GM21360 (cell line): Measurements from ENCODE around the gene HABP4.

Source experiments
- ATAC-seq: cut with Tn5 transposase; IDR thresholded peaks from one replicate; pipeline ENCODE4 v1.9.1; 2021; ENCODE audit warnings: mild to moderate bottlenecking, moderate library complexity; ENCODE audit not compliant: unreplicated experiment

Gene HABP4

DNA sequence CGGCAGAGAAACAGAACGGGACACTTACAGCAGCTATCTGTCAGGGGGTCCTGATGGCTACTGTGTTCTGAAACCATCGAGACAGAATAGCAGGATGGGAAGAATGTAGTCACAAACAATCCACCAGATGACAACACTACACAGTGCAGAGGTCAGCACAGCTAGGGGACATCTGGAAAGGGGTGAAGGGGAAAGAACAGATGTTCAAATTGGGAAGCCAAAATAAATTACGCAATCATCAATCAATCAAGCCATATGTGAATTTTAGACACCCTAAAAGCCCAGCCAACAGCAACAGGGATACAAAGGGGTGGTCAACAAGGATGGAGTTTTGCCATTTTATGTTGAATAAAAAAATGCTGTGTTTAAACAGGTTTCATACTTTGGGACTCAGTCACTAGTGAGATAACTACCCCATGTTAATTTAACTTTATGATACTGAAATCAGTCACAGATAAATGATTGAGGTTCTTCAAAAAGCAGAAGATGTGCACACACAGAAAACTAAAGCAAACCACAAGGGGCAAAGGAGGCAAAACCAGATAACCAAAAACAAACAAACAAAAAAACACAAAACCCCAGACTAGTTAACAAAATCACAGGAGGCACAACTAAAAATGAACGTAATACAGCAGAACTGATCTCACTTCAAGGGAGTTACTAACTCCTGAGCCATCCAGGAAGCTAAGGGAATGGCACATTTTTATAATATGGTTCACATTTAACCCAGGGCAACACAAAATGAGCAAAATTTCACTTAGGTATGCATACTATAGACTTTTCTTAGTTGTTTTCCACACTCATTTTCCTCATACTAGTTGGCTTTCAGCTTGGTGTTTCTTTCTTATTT is 65.9 kb downstream of the HABP4 start:
- no peak for ATAC-seq

DNA sequence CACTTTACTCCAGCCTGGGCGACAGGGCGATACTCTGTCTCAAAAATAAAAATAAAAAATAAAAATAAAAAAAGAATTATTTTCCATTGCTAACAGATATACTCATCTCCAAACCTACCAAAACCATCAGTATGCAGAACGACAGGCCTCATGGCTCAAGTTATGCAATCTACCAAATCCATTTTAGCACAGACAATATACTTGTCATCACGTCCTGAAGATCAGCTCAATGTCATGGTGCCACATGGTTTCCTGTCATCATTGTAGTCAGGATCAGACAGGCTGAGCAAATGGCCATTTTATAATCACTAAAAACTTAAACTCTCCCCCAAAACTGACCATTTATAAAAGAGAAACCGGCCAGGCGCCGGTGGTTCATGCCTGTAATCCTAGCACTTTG is 69.1 kb downstream of the HABP4 start:
- ATAC-seq, result no peak

DNA sequence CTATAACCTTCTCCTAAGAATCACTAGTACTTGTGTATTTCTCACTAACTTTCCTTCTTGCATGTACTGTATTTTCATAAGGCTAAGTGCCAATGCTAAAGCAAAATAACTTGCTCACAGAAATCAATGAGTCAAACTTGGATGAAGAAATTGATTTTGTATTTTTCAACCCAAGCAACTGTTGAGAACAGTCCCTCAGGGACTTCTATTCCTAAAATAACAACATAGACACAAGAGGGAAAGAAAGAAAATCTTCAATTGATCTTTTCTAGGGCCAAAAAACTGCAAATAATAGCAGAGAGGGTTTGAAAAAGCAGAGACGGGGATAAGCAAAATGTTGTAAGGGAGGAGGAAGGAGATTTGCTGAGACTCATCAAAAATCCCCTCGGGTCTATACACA is 69.8 kb downstream of the HABP4 start:
- ATAC-seq, result no peak

DNA sequence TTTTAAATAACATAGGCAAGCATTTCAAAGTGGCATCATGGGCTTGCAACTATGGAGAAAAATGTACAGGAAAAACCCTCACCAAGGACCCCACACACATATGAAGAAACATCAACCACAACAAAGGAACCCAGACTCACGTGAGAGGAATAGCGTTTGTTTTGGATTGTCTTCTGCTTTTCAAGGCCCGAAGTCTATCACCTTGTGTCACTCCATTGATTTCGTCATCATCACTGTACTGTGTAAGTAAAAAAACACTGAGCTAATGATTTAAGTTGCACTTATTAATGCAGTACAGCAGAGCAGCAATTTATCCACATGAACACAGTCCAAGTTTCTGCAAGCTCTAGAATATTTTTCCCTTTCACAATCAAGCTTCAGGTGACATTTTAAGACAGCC is 72.4 kb downstream of the HABP4 start:
- ATAC-seq, result no peak

DNA sequence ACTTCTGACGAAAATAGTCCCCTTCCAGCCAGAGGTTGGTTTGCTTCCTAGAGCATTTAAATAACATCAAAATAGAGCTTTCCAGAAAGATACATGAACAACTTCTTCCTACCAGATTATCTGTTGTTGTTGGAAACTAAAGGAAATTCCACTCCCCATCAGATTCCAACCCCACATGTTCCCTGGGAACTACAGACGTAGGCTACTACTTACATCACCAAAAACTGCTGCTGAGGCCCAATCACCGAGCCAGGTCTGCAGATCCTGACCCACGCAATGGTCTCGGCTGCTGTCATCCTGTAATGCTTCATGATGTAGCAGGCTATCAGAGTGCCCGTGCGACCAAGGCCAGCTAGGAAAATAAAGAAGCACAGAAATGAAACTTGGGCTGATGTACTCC is 73.4 kb downstream of the HABP4 start:
- ATAC-seq, result no peak

DNA sequence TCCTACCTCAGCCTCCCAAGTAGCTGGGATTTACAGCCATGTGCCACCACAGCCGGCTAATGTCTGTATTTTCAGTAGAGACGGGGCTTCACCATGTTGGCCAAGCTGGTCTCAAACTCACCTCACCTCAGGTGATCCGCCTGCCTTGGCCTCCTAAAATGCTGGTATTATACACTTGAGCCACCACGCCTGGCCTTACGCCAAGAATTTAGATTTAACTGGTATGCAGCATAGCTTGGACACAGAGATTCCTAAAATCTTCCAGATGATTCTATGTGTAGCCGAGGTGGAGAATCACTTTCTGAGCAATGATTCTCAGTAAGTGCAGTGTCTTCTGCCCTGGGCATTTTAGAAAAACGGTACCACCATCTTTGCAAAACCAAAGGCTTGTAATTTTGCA is 74.1 kb downstream of the HABP4 start:
- no peak for ATAC-seq

DNA sequence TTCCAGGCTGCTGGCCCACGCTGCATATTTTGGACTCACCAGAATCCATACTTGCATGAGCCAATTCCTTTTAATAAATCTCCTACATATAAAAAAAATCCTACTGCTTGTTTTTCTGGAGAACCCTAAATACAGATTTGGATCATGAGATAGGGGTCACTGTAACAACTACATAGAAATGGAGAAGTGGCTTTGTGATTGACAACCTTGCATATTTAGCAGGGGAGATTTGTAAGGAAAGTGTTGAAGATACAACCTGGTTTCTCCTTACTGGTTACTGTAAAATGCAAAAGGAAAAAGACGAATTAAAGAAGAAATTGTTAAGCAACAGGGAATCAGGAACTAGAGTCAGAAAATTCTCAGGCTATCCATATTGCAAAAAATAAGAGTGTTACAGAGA is 74.8 kb downstream of the HABP4 start:
- ATAC-seq, result no peak

DNA sequence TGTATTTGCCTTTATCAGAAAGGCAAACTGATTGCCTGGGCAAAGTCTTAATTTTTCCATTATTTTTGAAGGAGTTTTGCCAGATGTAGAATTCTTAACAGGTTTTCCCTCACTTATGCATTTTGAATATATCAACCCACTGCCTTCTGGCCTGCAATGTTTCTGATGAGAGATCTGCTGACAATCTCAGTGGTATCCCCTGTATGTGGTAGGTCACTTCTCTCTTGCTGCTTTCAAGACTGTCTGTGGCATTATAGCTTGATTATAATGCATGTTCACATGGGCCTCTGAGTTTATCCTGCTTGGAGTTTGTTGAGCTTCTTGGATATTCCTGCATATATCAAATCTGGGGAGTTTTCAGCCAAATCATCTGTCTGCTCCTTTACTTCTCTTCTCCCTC is 82.2 kb downstream of the HABP4 start:
- ATAC-seq, result no peak

DNA sequence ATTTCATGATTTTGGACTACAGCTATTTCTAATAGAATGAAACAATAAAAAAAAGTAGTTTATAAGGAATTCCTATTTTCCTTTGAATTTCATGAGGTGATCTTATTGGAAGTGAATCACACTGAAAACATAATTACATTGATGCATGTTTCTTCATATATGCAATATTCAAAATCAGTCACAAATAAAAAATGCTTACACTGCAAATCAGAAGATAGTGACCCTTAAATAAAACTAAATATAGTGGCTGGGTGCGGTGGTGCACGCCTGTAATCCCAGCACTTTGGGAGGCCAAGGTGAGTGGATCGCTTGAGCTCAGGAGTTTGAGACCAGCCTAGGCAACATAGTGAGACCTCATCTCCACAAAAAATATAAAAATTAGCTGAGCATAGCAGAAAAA is 90.1 kb downstream of the HABP4 start:
- ATAC-seq, result no peak
